Fibroblast of skin of left quadriceps (primary cell): ENCODE measurements around the gene ZSCAN5B.
"Not testable (repeated sequence)": the region's sequence is repeated elsewhere in the genome, so short reads cannot be mapped to it uniquely, and the experiment has no call there.

Experiments used
- DNase-seq, 2 experiments: peaks; one replicate each; pipeline ENCODE4 v3.0.0-alpha.2; 2013; ENCODE audit warnings: low read depth in 2 of 2

Gene ZSCAN5B

GRCh38 chr19:56176310-56176709 lies 21.3 kb downstream of the ZSCAN5B start:
- not testable (repeated sequence) for DNase-seq

- not testable (repeated sequence) for DNase-seq
These were observed 21.7 kb downstream of the ZSCAN5B start, which contains the start of gene GALP for GRCh38 chr19:56175861-56176307. Gene GALP (plus strand): TSS chr19:56176008. CDS start chr19:56177109, 1,101 bp downstream.

DNA sequence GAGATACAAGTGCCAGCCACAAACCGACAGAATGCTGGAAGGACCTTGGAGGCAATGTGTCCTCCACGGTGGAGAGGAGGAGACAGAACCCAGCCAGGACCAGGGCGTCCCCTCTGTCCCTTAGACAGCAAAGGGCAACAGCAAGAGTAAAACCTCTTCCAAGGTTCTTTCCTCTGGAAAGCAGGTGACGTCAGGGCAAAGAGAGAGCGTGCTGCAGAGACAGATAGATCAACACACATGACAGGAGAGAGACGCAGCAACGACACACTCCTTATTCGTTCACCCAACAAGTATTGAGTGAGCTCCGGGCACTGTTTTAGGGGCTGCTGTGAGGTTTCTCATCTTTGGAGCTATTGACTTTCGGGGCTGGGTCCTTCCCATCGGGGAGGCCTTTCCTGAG lies 23.0 kb downstream of the ZSCAN5B start:
- no peak for DNase-seq

DNA sequence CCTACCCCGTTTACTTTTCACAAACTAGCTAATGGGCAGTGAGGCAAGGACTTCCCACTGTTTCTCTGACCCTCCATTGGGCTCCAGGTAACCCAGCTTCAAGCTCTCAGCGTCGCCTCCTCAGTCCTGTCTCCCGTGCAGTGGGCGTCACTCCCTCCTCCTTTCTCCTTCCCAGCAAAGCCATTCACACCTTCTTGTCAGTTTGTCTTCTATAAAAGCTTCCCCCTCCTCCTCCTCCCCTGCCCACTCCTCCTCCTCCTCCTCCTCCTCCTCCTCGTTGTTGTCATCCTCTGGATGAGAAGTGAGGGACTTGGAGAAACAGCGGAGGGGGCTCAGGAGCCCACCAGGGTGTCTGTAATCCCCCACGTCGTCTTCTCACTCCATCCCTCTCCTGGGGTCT lies 23.5 kb downstream of the ZSCAN5B start:
- no peak for DNase-seq

DNA sequence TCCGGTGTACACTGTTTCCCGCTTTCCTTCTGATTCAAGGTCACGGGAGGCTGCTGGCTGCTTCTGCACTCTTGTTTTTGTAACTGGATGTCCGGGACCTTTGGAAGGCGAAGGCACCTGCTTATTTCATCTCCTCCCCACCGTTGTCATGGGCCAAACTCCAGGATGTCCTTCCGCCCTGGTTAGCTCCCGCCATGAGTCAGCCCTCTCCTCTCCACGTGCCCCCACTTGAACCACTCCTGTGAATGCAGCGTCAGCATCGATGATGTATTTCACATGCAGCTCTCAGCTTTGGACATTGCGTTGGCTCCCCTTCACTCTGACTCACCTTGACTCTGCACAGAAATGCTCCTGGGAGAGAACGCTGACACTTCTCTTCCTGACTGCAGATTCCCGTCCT lies 27.3 kb downstream of the ZSCAN5B start:
- no peak for DNase-seq

DNA sequence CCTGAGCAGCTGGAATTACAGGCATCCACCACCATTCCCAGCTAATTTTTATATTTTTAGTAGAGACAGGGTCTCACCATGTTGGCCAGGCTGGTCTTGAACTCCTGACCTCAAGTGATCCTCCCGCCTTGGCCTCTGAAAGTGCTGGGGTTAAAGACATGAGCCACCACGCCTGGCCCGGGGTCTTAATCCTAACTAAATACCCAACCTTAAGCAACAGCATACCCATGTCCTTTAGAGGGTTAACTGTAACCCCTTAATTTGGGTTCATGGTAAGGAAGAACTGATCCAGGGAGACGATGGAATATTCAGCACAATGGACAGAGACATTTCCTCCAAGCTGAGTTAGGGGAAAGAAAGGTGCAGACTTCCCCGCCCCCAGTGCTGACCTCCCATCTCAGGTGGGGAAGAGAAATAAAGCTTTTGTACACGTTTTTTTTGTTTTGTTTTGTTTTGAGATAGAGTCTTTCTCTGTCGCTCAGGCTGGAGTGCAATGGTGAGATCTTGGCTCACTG lies 30.5 kb downstream of the ZSCAN5B start:
- DNase-seq = no peak

- DNase-seq = no peak
These were observed 34.5 kb downstream of the ZSCAN5B start for GRCh38 chr19:56163097-56163496.

DNA sequence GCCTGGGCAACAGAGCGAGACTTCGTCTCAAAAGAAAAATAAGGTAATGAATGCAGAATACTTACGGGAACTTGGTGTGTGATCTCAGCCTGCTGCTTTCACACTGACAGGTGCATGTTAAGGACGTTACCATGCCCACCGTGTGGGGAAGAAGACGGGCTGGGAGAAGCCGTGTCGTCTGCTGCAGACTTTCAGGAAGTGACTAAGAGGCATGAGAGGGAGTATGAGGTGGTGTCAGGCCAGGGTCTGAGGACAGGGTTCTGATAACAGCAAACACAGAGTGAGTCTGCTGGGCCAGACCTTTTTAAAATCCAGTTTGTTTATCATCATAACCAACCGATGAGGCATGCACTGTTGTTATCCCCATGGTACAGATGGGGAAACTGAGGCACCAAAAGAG lies 35.3 kb downstream of the ZSCAN5B start:
- no peak for DNase-seq

DNA sequence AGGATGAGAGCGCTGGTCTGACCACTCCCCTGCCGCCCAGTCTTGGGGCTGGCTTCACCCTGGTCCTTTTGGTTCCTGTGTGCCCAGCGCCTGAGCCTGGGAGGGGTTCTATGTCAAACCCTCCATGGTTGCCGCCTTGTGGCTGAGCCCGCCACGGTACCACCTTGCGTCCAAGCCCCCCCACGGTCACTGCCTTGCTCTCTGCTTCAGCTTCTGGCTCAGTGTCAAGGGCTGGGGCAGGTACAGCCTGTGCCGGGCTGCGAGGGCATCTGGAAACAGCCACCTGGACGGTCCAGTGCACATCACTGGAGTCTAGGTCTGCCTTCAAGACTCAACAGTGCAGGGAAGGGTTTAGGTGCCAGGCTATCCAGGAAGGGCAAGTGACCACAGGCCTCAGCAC lies 36.0 kb downstream of the ZSCAN5B start:
- DNase-seq = no peak

DNA sequence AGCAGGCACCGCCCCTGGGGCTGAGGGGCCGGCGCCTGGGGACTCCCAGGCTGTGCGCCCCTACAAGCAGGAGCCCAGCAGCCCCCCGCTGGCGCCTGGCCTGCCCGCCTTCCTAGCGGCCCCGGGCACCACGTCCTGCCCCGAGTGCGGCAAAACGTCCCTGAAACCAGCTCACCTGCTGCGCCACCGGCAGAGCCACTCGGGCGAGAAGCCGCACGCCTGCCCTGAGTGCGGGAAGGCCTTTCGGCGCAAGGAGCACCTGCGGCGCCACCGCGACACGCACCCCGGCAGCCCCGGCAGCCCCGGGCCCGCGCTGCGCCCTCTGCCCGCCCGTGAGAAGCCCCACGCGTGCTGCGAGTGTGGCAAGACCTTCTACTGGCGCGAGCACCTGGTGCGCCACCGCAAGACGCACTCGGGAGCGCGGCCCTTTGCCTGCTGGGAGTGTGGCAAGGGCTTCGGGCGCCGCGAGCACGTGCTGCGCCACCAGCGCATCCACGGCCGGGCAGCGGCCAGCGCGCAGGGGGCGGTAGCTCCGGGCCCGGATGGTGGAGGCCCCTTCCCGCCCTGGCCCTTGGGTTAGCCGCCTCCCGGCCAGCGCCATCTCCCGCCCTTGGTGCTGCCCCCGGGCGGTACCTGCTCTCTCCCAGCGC lies 37.8 kb downstream of the ZSCAN5B start:
- DNase-seq = no peak

- no peak for DNase-seq
These were observed 38.5 kb downstream of the ZSCAN5B start for GRCh38 chr19:56159009-56159559.

DNA sequence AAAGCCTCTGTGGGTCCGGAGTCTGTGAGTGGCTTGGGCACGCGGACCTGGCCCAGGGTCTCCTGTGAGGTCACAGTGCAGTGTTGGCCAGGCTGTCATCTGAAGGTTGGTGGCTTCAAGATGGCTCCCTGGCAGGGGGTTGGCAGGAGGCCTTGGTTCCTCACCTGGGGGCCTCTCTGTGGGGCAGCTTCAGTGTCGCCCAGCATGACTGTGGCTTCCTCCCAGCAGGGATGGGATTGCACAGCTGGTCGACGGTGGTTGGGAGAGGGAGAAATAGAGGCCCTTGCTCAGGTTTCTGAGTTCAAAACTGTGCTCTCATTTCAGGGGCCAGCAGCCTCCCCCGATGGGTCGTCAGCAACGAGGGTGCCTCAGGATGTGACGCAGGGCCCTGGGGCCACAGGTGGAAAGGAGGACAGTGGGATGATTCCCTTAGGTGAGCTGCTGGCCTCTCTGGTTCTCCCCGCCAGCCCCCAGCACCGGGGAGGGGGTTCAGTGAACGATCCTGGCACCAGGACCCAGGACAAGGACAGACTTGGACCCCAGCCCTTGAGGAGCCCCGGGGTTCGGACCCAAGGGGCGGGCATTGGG lies 39.3 kb downstream of the ZSCAN5B start:
- no peak for DNase-seq

DNA sequence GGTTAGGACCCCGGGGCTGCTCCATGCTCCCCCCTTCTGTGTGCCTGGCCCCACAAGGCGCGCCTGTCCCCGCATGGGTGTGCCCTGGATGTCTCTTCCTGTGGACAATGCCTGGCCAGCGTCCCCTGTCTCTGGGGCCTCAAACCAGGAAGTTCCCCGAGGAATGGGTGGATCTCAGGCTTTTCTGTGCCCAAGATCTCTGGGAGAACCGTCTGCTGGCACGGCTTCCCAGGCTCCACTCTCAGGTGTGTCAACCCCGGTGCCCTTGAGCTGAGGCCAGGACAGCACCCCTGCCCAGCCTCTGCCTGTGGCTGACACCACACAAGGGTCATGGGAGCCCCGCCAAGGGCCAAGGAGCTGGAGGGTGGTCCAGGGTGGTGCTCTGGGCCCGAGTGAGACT lies 40.8 kb downstream of the ZSCAN5B start:
- no peak for DNase-seq

- no peak for DNase-seq
These were observed 42.4 kb downstream of the ZSCAN5B start for GRCh38 chr19:56155124-56155687.

GRCh38 chr19:56153507-56153906 lies 44.1 kb downstream of the ZSCAN5B start:
- DNase-seq = no peak

- DNase-seq = no peak
These were observed 44.9 kb downstream of the ZSCAN5B start for GRCh38 chr19:56152644-56153043.

- no peak for DNase-seq
These were observed 47.2 kb downstream of the ZSCAN5B start for GRCh38 chr19:56150358-56150757.

- no peak for DNase-seq
These were observed 47.9 kb downstream of the ZSCAN5B start for GRCh38 chr19:56149656-56150038.

DNA sequence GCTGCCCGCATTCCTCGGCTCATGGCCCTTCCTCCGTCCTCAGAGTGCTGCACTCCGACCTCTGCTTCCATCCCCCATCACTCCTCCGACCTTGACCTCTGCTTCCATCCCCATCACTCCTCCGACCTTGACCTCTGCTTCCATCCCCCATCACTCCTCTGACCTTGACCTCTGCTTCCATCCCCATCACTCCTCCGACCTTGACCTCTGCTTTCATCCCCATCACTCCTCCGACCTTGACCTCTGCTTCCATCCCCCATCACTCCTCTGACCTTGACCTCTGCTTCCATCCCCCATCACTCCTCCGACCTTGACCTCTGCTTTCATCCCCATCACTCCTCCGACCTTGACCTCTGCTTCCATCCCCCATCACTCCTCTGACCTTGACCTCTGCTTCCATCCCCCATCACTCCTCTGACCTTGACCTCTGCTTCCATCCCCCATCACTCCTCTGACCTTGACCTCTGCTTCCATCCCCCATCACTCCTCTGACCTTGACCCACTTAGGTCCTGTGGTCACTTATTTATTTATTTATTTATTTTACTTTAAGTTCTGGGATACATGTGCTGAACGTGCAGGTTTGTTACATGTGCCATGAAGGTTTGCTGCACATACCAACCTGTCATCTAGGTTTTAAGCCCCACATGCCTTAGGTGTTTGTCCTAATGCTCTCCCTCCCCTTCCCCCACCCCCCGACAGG lies 48.5 kb downstream of the ZSCAN5B start:
- DNase-seq = not testable (repeated sequence)

GRCh38 chr19:56148096-56148495 lies 49.5 kb downstream of the ZSCAN5B start:
- no peak for DNase-seq

DNA sequence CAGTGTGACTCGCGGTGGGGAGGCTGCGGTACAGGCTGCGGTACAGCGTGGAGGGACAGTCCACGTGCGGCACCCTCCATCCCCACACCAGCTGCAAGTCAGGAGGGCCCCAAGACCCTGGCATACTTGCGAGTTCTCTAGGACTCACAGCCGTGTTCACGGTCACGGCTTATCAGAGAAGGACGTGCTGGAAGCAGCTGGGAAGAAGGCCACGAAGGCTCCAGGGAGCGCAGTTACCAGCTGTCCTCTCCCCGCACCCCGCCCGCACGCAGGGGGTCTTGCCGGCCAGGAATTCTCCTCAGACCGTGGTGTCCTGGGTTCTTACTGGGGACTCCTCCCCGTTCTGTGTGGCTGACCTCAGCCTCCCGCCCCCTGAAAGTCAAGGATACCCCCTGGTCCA lies 50.3 kb downstream of the ZSCAN5B start:
- no peak for DNase-seq

- DNase-seq = no peak
These were observed 50.7 kb downstream of the ZSCAN5B start for GRCh38 chr19:56146904-56147303.
